Left lobe of liver (tissue), 2 donors: ENCODE results near the gene KYNU. TPM values are rescaled to one million over a fixed set of nuclear protein-coding genes. Genes with fewer than 3 reads are reported as not detected.
"Not testable (repeated sequence)": the region's sequence is repeated elsewhere in the genome, so short reads cannot be mapped to it uniquely, and the experiment has no call there.

ENCODE experiments used
- ATAC-seq: fragments of 200-7000 bp; cut with Tn5 transposase; one replicate; pipeline ENCODE4 v1.9.1; 2020; ENCODE audit warnings: mild to moderate bottlenecking, moderate library complexity
- DNase-seq: peaks from one replicate; pipeline ENCODE4 v3.0.0-alpha.2; 2020; ENCODE audit warnings: low spot score
- total RNA-seq: library from RNA; stranded (reverse); gene quantifications from one replicate; pipeline ENCODE4 v1.2.1, GENCODE V29; 2021
- donor health status: DM: no; HTN: no; CAD: no; lungs with moderate emphysema.
- donor health status: DM: no; HTN: yes; CAD: no.

The KYNU gene
- total RNA-seq: 38.6 TPM

DNA sequence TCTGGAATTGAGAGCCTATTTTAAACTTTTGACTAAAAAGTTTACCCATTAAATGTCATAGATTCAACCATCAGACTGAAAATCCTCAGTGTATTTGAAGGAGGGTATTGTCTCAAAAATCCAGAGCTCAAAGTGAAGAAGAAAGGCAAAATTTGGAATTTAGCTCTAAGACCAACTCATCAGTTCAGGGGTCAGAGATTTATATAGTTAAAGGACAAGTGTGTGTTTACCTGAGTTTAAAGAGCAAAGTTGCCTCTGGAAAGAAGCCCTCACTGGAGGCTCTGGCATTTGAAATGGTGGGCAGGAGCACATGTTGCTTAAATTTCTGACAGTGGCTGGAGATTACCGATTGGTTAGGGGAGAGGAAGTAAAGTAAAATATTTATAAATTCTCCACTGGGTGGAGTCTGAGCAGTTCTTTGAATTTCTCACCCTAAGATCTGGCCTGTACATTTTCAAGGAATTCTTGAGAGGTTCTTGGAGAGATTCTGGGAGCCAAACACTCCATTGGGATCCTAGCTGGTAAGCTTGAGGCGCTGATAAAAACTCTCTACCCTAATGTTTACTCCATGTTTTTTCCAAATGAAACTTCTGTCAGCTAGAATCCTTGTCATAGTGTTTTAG, at the start of gene KYNU:
KYNU (plus strand) TSS at position 449 of the 623 bp plus-strand sequence. CDS start 7,704 bp downstream, outside the sequence.
- ATAC-seq (peak; percentile 85), DNase-seq (peak; percentile 80)

DNA sequence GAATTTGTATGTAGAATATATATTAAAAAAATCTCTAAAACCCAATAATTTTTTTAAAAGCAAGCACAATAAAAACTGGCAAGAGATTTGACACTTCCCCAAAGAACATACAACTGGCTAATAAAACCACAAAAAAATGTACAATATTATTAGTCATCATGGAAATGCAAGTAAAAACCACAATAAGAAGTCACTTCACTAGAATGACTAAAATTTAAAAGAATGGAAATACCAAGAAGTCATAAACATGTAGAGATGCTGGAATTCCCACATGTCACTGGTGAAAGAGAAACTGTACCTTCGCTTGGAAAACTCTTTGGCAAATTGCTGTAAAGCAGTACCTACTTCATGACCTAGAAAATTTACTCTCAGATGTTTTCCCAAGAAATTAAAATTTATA, 43.4 kb upstream of the KYNU start:
- ATAC-seq (no peak), DNase-seq (no peak)

GRCh38 chr2:142840436-142840835, 37.0 kb upstream of the KYNU start:
- DNase-seq (no peak), ATAC-seq (no peak)

GRCh38 chr2:142841788-142842187, 35.7 kb upstream of the KYNU start:
- ATAC-seq: no peak
- no peak for DNase-seq

- DNase-seq (no peak), ATAC-seq (no peak)
These were observed 35.1 kb upstream of the KYNU start for GRCh38 chr2:142842369-142842768.

DNA sequence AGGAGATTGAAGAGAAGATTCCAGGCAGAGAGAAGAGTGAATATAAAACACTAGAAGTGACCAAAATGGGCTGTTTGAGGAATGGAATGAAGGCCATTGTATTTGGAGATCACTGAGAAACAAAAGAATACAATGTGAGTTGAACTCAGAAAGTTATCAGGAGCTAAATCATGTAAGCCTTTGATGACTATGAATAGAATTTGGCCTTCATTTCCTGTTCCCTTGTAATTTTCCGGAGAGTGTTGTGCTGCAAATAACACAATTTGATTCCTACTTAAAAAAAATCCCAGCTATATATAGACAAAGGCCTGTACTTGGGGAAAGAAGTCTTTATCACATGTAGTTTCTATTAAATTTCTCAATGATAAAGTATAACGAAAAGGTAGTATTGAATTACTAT, 33.7 kb upstream of the KYNU start:
- DNase-seq (no peak), ATAC-seq (no peak)

- ATAC-seq (no peak), DNase-seq (no peak)
These were observed 29.3 kb upstream of the KYNU start for GRCh38 chr2:142848023-142848606.

GRCh38 chr2:142849820-142850219, 27.6 kb upstream of the KYNU start:
- ATAC-seq (no peak), DNase-seq (no peak)

DNA sequence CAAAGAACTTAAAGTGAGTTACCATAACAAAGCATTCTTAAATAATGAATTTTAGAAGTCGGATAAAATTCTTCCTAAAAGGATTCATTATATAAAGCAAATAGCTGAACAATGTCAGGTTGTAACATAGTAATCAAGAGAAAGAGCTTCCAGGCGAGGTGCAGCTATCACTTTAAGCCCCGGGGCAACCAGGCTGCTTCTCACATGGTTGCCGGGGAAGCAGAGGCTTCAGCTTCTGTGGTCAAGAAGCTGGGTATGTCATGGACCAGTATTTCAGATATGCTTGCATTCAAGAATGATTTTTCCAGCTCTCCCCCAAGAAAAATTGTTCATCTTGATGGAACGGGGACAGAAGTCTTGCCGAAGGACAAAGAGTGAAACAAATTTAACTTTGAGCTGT, 23.6 kb upstream of the KYNU start:
- ATAC-seq (no peak), DNase-seq (no peak)

GRCh38 chr2:142857256-142858164, 20.0 kb upstream of the KYNU start:
- ATAC-seq (no peak), DNase-seq (no peak)

GRCh38 chr2:142858961-142859360, 18.5 kb upstream of the KYNU start:
- ATAC-seq: no peak

GRCh38 chr2:142862299-142862698, 15.2 kb upstream of the KYNU start:
- DNase-seq: no peak
- ATAC-seq: no peak

More at GRCh38 chr2:142858961-142859360, 18.5 kb upstream of the KYNU start:
- no peak for DNase-seq

- DNase-seq (no peak), ATAC-seq (no peak)
These were observed 14.6 kb upstream of the KYNU start for GRCh38 chr2:142862847-142863246.

DNA sequence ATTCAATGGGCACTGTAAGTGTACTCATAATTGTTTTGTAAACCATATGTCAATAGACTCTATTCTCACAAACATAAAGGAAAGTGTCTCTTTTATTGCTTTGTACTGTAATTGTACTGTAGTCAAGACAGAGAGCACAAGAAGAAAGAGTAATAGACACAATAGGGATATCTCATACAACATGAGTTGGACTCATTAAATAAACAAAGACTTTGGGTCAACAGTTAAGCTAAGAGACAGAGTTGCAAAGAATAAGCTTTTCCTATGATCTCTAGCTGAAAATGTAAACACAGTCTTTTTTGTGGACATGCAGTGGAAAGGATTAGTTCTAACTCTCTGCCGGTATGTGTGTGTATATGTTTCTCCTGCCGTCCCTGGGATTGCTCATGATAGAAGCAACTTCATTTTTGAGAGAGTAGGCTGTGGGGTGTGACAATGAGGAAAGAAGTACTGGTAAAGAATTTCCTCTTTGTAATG, 13.9 kb upstream of the KYNU start:
- DNase-seq: no peak
- ATAC-seq: peak; percentile 17

DNA sequence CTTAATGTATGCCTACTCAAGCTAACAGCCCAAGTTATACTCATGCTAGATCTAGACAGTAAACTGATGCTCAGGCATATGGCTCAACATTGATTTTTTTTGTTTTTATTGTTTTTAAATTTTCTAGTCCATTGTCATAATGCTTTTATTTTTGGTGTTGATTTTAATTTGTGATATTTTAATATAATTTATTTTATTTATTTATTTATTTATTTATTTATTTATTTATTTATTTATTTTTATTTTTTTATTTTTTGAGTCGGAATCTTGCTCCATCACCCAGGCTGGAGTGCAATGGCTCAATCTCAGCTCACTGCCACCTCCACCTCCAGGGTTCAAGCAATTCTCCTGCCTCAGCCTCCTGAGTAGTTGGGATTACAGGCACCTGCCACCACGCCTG, 12.9 kb upstream of the KYNU start:
- not testable (repeated sequence) for ATAC-seq

GRCh38 chr2:142865924-142866323, 11.5 kb upstream of the KYNU start:
- DNase-seq (no peak), ATAC-seq (peak; percentile 78)

More for the DNA sequence above, 12.9 kb upstream of the KYNU start:
- not testable (repeated sequence) for DNase-seq

DNA sequence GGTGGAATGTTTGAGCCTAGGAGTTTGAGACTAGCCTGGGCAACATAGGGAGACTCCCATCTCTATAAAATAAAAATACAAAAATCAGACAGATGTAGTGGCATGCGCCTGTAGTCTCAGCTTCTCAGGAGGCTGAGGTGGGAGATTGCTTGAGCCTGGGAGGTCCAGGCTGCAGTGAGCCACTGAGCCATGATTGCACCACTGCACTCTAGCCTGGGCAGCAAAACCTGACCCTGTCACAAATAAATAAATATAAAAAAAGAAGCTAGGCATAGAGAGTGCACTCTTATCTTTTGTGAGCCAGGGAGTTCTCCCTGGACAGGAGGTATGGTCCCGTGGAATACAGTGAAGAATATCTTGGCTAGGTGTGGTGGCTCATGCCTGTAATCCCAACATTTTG, 11.0 kb upstream of the KYNU start:
- DNase-seq: no peak
- peak; percentile 51 for ATAC-seq

DNA sequence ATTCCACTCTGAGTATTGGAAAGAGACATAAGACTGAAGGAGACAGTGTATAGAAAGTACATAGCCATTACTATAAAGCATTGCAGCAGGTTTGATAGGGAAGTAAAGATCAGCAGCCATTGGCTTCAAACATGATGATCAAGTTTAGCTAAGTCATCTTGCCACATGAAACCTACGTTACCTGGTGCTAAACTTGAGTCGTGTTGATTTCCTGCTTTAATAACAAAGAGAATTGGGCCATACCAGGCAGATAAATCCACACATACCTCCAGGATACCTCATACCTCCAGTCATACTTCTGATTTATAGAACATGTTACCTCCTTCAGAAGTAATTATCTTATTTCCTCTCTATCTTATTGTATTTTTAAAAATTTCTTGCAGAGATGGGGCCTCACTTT, 10.3 kb upstream of the KYNU start:
- no peak for ATAC-seq

DNA sequence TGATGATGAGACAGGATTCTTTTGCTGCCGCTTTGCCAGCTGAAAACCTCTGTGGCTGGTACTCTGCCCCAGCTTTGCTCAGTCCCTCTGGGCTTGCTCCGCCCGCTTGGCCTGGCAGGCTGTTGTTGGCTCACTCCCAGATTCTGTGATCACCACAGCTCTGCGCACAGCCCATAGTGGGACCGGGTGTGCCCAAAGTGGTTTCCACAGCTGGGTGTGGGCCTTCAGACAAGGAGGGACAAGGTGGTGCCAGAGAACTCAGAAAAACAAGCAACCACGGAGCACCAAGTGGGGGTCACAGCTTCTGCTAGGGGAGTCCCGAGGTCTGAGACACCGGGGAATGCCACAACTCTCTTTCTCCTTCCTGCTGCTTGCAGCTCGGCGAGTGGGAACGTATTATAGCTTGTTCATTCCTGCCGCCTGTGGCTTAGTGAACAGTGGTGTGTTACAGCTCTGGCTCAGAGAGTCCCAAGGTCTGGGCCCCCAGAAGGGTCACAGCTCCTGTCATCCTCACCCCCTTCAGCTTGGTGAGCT, 9.2 kb upstream of the KYNU start:
- peak; percentile 84 for DNase-seq
- ATAC-seq: peak; percentile 90

More for the DNA sequence above, 10.3 kb upstream of the KYNU start:
- DNase-seq: no peak

- DNase-seq, ATAC-seq: not testable (repeated sequence)
These were observed 8.4 kb upstream of the KYNU start for GRCh38 chr2:142869065-142869460.

DNA sequence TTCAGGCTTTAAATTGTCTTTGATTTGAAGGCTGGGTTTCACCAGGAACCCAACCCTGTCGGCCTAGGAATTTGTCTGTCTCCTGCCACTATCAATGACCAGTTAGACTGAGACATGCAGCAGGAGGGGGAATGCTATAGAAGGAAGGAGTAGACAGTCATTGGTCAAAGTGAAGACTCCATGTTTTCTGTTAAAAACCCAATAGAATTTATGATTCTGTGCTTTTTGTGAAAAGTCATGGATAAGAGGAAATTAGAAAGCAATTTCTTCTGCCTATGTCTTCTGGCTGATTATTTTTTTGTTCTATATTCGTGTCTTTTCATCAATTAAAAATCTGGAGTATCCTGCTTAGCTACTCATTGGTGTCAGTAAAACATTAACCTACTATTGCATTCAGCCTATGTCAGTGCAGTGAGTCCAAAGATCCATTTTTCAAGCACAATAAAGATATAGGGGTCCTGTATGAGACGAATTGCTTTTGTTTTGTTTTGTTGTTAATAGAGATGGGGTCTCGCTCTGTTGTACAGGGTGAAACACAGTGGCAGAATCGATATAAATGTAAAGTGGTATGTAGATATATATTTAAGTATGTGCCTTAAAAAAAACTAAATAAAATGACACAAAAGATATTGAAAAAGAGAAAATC, 7.9 kb upstream of the KYNU start:
- DNase-seq: no peak
- peak; percentile 20 for ATAC-seq
